HL-60/S4 (cell line): ENCODE measurements around the gene FAM170B.

Experiments
- in situ Hi-C: fragments of 300-500 bp; cut with MboI; formaldehyde crosslinking; loops from 2 replicates; pipeline ENCODE4 v1.14.3; 2022; ENCODE audit warnings: low sequenced_read_pairs

Gene FAM170B

GRCh38 chr10:49133706-49134248 lies at the start of gene FAM170B:
TSS of gene FAM170B (minus strand) at chr10:49134021. CDS start at chr10:49133918, 103 bp downstream.
- in situ Hi-C loops = no loop called here

GRCh38 chr10:49182776-49183175 lies 49.0 kb upstream of the FAM170B start:
- in situ Hi-C loops = loop anchor here (25.0 kb wide), 1 partner anchor 95 kb away; no protein-coding TSS in a partner anchor

- in situ Hi-C loops = loop anchor here (25.0 kb wide), 1 partner anchor 93 kb away; no protein-coding TSS in a partner anchor
These were observed 46.6 kb upstream of the FAM170B start for GRCh38 chr10:49180444-49180860.

- in situ Hi-C loops = loop anchor here (25.0 kb wide), 1 partner anchor 93 kb away; no protein-coding TSS in a partner anchor
These were observed 46.0 kb upstream of the FAM170B start for GRCh38 chr10:49179699-49180443.

GRCh38 chr10:49178489-49179471 lies 45.0 kb upstream of the FAM170B start:
- in situ Hi-C loops = loop anchor here (25.0 kb wide), 1 partner anchor 91 kb away; no protein-coding TSS in a partner anchor

GRCh38 chr10:49177391-49178355 lies 43.9 kb upstream of the FAM170B start:
- in situ Hi-C loops = loop anchor here (25.0 kb wide), 1 partner anchor 90 kb away; no protein-coding TSS in a partner anchor

GRCh38 chr10:49176310-49177268 lies 42.8 kb upstream of the FAM170B start:
- in situ Hi-C loops = loop anchor here (25.0 kb wide), 1 partner anchor 89 kb away; no protein-coding TSS in a partner anchor

GRCh38 chr10:49175587-49176309 lies 41.9 kb upstream of the FAM170B start:
- in situ Hi-C loops = loop anchor here (25.0 kb wide), 1 partner anchor 88 kb away; no protein-coding TSS in a partner anchor

GRCh38 chr10:49174926-49175500 lies 41.2 kb upstream of the FAM170B start:
- in situ Hi-C loops = loop anchor here (25.0 kb wide), 3 partner anchors 88 to 638 kb away; no protein-coding TSS in a partner anchor

- in situ Hi-C loops = loop anchor here (25.0 kb wide), 2 partner anchors 512 to 637 kb away; no protein-coding TSS in a partner anchor
These were observed 40.6 kb upstream of the FAM170B start for GRCh38 chr10:49174261-49174925.

GRCh38 chr10:49173853-49174252 lies 40.0 kb upstream of the FAM170B start:
- in situ Hi-C loops = loop anchor here (25.0 kb wide), 2 partner anchors 512 to 637 kb away; no protein-coding TSS in a partner anchor

GRCh38 chr10:49173201-49173772 lies 39.5 kb upstream of the FAM170B start:
- in situ Hi-C loops = loop anchor here (25.0 kb wide), 2 partner anchors 511 to 636 kb away; no protein-coding TSS in a partner anchor

GRCh38 chr10:49172777-49173132 lies 38.9 kb upstream of the FAM170B start:
- in situ Hi-C loops = loop anchor here (25.0 kb wide), 2 partner anchors 510 to 635 kb away; no protein-coding TSS in a partner anchor

GRCh38 chr10:49172061-49172776 lies 38.4 kb upstream of the FAM170B start:
- in situ Hi-C loops = loop anchor here (25.0 kb wide), 2 partner anchors 510 to 635 kb away; no protein-coding TSS in a partner anchor

- in situ Hi-C loops = loop anchor here (25.0 kb wide), 2 partner anchors 509 to 634 kb away; no protein-coding TSS in a partner anchor
These were observed 37.7 kb upstream of the FAM170B start for GRCh38 chr10:49171326-49172060.
